Muscle of back (tissue), 11 donors: ENCODE measurements around the gene TPCN1. TPM values are rescaled to one million over a fixed set of nuclear protein-coding genes. Genes with fewer than 3 reads are reported as not detected.

Experiments used
- DNase-seq, 3 donors: peaks; one replicate each; pipeline versions ENCODE4 v3.0.0 to v3.0.0-alpha.2; 2013
- polyA plus RNA-seq, 10 donors: library from polyadenylated mRNA; unstranded; fragments of 120-200 nt; gene quantifications; one replicate each; pipeline ENCODE4 v1.2.1, GENCODE V29; 2013; ENCODE audit not compliant: insufficient read length in 10 of 10

The TPCN1 gene
- polyA plus RNA-seq, 10 donors: 20.7 to 55.2 (median 32.0) TPM

- DNase-seq: peak; percentile 77 to 89 (median 78)
These were observed 1.7 kb downstream of the TPCN1 start for GRCh38 chr12:113222730-113223531.

- DNase-seq: no peak
These were observed 3.7 kb downstream of the TPCN1 start for GRCh38 chr12:113224955-113225354.

GRCh38 chr12:113226696-113227568 is 5.7 kb downstream of the TPCN1 start:
- DNase-seq: no peak

GRCh38 chr12:113227686-113228391 is 6.6 kb downstream of the TPCN1 start:
- no peak for DNase-seq

- DNase-seq: peak in 1 of 3 donors; percentile 60
These were observed 7.2 kb downstream of the TPCN1 start for GRCh38 chr12:113228394-113229028.

GRCh38 chr12:113230315-113231234 is 9.3 kb downstream of the TPCN1 start:
- DNase-seq: no peak

GRCh38 chr12:113231235-113232088 is 10.2 kb downstream of the TPCN1 start:
- no peak for DNase-seq

- no peak for DNase-seq
These were observed 11.0 kb downstream of the TPCN1 start for GRCh38 chr12:113232089-113232839.

GRCh38 chr12:113232840-113233585 is 11.7 kb downstream of the TPCN1 start:
- DNase-seq: peak; percentile 56 to 76 (median 65)

- DNase-seq: no peak
These were observed 12.7 kb downstream of the TPCN1 start for GRCh38 chr12:113233967-113234366.

- DNase-seq: no peak
These were observed 13.2 kb downstream of the TPCN1 start for GRCh38 chr12:113234483-113234882.

- DNase-seq: no peak
These were observed 14.7 kb downstream of the TPCN1 start for GRCh38 chr12:113235976-113236375.

GRCh38 chr12:113236539-113237399 is 15.5 kb downstream of the TPCN1 start:
- no peak for DNase-seq

GRCh38 chr12:113237748-113238147 is 16.5 kb downstream of the TPCN1 start:
- DNase-seq: no peak

GRCh38 chr12:113238309-113238708 is 17.0 kb downstream of the TPCN1 start:
- DNase-seq: no peak

- no peak for DNase-seq
These were observed 18.1 kb downstream of the TPCN1 start for GRCh38 chr12:113239288-113239771.
